IMR-90 (cell line): Measurements from ENCODE around the gene IMP3. TPM values are rescaled to one million over a fixed set of nuclear protein-coding genes. Genes with fewer than 3 reads are reported as not detected.

Source experiments
- ATAC-seq: fragments of 200-7000 bp; cut with Tn5 transposase; 2 replicates; pipeline ENCODE4 v1.9.1; 2020; ENCODE audit warnings: low read depth, mild to moderate bottlenecking, moderate library complexity
- BruUV-seq: library from RNA; stranded (reverse); fragments of 400-500 nt; replicated peaks from 2 replicates; lab custom pipeline; 2021; lab: Mats Ljungman, UMichigan
- CTCF ChIA-PET: fragments of 300-600 bp; formaldehyde crosslinking; extraction: SDS; loops from one replicate; lab custom pipeline; 2021; ENCODE audit warnings: antibody characterized with exemption; lab: Yijun Ruan, JAX
- POLR2A ChIA-PET: fragments of 300-600 bp; sonication (Branson Sonifier 250); formaldehyde crosslinking; loops from one replicate; lab custom pipeline; 2022; ENCODE audit warnings: antibody characterized with exemption; ENCODE audit not compliant: unreplicated experiment; lab: Charles Lee
- DNase-seq: peaks from one replicate; pipeline ENCODE4 v3.0.0; 2013
- H2AFZ ChIP-seq: replicated peaks from 2 replicates; pipeline ENCODE3; 2013; ENCODE audit warnings: low read length, mild to moderate bottlenecking; ENCODE audit not compliant: poor library complexity
- H2AK5ac ChIP-seq: 2 replicates; pipeline ENCODE4 v1.6.1; 2013; ENCODE audit warnings: low read depth, low read length, inconsistent platforms
- H2AK9ac ChIP-seq: replicated peaks from 2 replicates; pipeline ENCODE3; 2013; ENCODE audit warnings: mild to moderate bottlenecking, low read depth, low read length, moderate library complexity; ENCODE audit not compliant: poor library complexity
- H2BK120ac ChIP-seq: 2 replicates; pipeline ENCODE4 v1.6.1; 2013; ENCODE audit warnings: low read depth, low read length, inconsistent platforms
- H2BK15ac ChIP-seq: 3 replicates; pipeline ENCODE4 v1.6.1; 2013; ENCODE audit warnings: low read depth, low read length, inconsistent platforms
- H2BK20ac ChIP-seq: 2 replicates; pipeline ENCODE4 v1.6.1; 2013; ENCODE audit warnings: low read depth, mild to moderate bottlenecking, inconsistent platforms, low read length, moderate library complexity
- H2BK5ac ChIP-seq: 2 replicates; pipeline ENCODE4 v1.6.1; 2013; ENCODE audit warnings: mild to moderate bottlenecking, low read depth, low read length, inconsistent platforms; ENCODE audit not compliant: poor library complexity, severe bottlenecking
- H3K14ac ChIP-seq: replicated peaks from 2 replicates; pipeline ENCODE4 v1.6.1; 2013; ENCODE audit warnings: low read depth, low read length, inconsistent platforms
- H3K18ac ChIP-seq: 2 replicates; pipeline ENCODE4 v1.6.1; 2013; ENCODE audit warnings: low read depth, low read length, control low read depth
- H3K23ac ChIP-seq: 2 replicates; pipeline ENCODE4 v1.6.1; 2013; ENCODE audit warnings: low read depth, low read length, inconsistent platforms
- H3K27ac ChIP-seq: 2 replicates; pipeline ENCODE4 v1.5.1; 2013; ENCODE audit warnings: mild to moderate bottlenecking, control low read depth, low read length; ENCODE audit not compliant: insufficient read depth
- H3K27me3 ChIP-seq: 2 replicates; pipeline ENCODE4 v1.6.1; 2013; ENCODE audit warnings: low read length; ENCODE audit not compliant: control insufficient read depth, insufficient read depth
- H3K36me3 ChIP-seq: 2 replicates; pipeline ENCODE4 v1.6.1; 2013; ENCODE audit warnings: low read length, mixed read lengths; ENCODE audit not compliant: control insufficient read depth, insufficient read depth
- H3K4ac ChIP-seq: 2 replicates; pipeline ENCODE4 v1.6.1; 2013; ENCODE audit warnings: low read depth, low read length, inconsistent platforms
- H3K4me1 ChIP-seq: 2 replicates; pipeline ENCODE4 v1.6.1; 2013; ENCODE audit warnings: low read length, mixed read lengths; ENCODE audit not compliant: control insufficient read depth, insufficient read depth
- H3K4me2 ChIP-seq: 2 replicates; pipeline ENCODE4 v1.6.1; 2013; ENCODE audit warnings: low read depth, mild to moderate bottlenecking, control low read depth, low read length, moderate library complexity
- H3K4me3 ChIP-seq: 2 replicates; pipeline ENCODE4 v1.5.1; 2013; ENCODE audit warnings: low read depth, mild to moderate bottlenecking, control low read depth, low read length, moderate library complexity; ENCODE audit not compliant: insufficient read depth
- H3K56ac ChIP-seq: 2 replicates; pipeline ENCODE4 v1.6.1; 2013; ENCODE audit warnings: low read length, inconsistent platforms; ENCODE audit not compliant: insufficient read depth; ENCODE audit errors: extremely low read depth
- H3K79me1 ChIP-seq, 2 experiments: 2 replicates each; pipeline ENCODE4 v1.6.1; 2013; ENCODE audit warnings: low read length in 2 of 2, inconsistent platforms in 1 of 2, low read depth in 1 of 2
- H3K9ac ChIP-seq: 2 replicates; pipeline ENCODE4 v1.6.1; 2013; ENCODE audit warnings: low read depth, low read length, control low read depth
- H3K9me1 ChIP-seq: 2 replicates; pipeline ENCODE4 v1.6.1; 2013; ENCODE audit warnings: low read length, inconsistent platforms; ENCODE audit not compliant: insufficient read depth
- H3K9me3 ChIP-seq: 2 replicates; pipeline ENCODE4 v1.6.1; 2013; ENCODE audit warnings: low read length; ENCODE audit not compliant: control insufficient read depth, insufficient read depth
- H4K20me1 ChIP-seq: 2 replicates; pipeline ENCODE4 v1.6.1; 2013; ENCODE audit warnings: low read length, inconsistent platforms; ENCODE audit not compliant: insufficient read depth
- H4K5ac ChIP-seq: 2 replicates; pipeline ENCODE4 v1.6.1; 2013; ENCODE audit warnings: mild to moderate bottlenecking, low read depth, low read length, control low read depth
- H4K8ac ChIP-seq, 2 experiments: 2 replicates each; pipeline ENCODE4 v1.6.1; 2013; ENCODE audit warnings: low read depth in 2 of 2, low read length in 2 of 2, control low read depth in 1 of 2, inconsistent platforms in 1 of 2
- H4K91ac ChIP-seq: 2 replicates; pipeline ENCODE4 v1.6.1; 2013; ENCODE audit warnings: low read depth, low read length, inconsistent platforms; ENCODE audit not compliant: insufficient read depth
- BHLHE40 ChIP-seq: fragments of 150-350 bp; IDR thresholded peaks from 2 replicates; pipeline ENCODE4 v1.6.1; 2016; ENCODE audit warnings: mild to moderate bottlenecking, low read depth, low read length
- CEBPB ChIP-seq: IDR thresholded peaks from 2 replicates; pipeline ENCODE4 v1.6.1; 2012; ENCODE audit warnings: low read depth, low read length, improper control_type of control experiment
- CHD1 ChIP-seq: IDR thresholded peaks from 2 replicates; pipeline ENCODE4 v1.6.1; 2012; ENCODE audit warnings: low read depth, low read length, improper control_type of control experiment
- FOS ChIP-seq: fragments of 150-350 bp; IDR thresholded peaks from 2 replicates; pipeline ENCODE4 v1.6.1; 2016; ENCODE audit warnings: low read depth, low read length
- MAZ ChIP-seq: IDR thresholded peaks from 2 replicates; pipeline ENCODE4 v1.6.1; 2012; ENCODE audit warnings: low read depth, mild to moderate bottlenecking, low read length, improper control_type of control experiment, moderate library complexity, borderline replicate concordance
- MXI1 ChIP-seq: IDR thresholded peaks from 2 replicates; pipeline ENCODE4 v1.6.1; 2012; ENCODE audit warnings: low read depth, mild to moderate bottlenecking, low read length, moderate library complexity, borderline replicate concordance
- NFE2L2 ChIP-seq: fragments of 150-350 bp; IDR thresholded peaks from 2 replicates; pipeline ENCODE4 v1.6.1; 2016; ENCODE audit warnings: low read depth, mild to moderate bottlenecking, low read length
- POLR2A ChIP-seq: IDR thresholded peaks from 2 replicates; pipeline ENCODE4 v1.6.1; 2012; ENCODE audit warnings: mild to moderate bottlenecking, low read depth, low read length
- RAD21 ChIP-seq: IDR thresholded peaks from 2 replicates; pipeline ENCODE4 v1.6.1; 2012; ENCODE audit warnings: low read length, improper control_type of control experiment
- RCOR1 ChIP-seq: IDR thresholded peaks from 2 replicates; pipeline ENCODE4 v1.6.1; 2012; ENCODE audit warnings: mild to moderate bottlenecking, low read length, improper control_type of control experiment; ENCODE audit not compliant: insufficient replicate concordance
- RFX5 ChIP-seq: IDR thresholded peaks from 2 replicates; pipeline ENCODE4 v1.8.0; 2012; ENCODE audit warnings: low read depth, mild to moderate bottlenecking, low read length, moderate library complexity
- SMC3 ChIP-seq: fragments of 150-350 bp; IDR thresholded peaks from 2 replicates; pipeline ENCODE4 v1.6.1; 2016; ENCODE audit warnings: low read depth, mild to moderate bottlenecking, antibody characterized with exemption, low read length, moderate library complexity
- WGBS, 2 experiments: methylation state at CpG; one replicate each; pipeline versions ENCODE4 v1.1.5 to v1.1.7; 2013; ENCODE audit warnings: missing lambda C conversion rate in 2 of 2; ENCODE audit not compliant: insufficient read length in 1 of 2; ENCODE audit errors: extremely low coverage in 2 of 2; 5-methylcytosine and 5-hydroxymethylcytosine counted together
- dilution Hi-C: fragments of 300-500 bp; cut with HindIII; formaldehyde crosslinking; loops from one replicate; pipeline ENCODE4 v1.14.3; 2018; ENCODE audit warnings: low sequenced_read_pairs; ENCODE audit not compliant: unreplicated experiment
- in situ Hi-C: fragments of 300-500 bp; cut with MboI; formaldehyde crosslinking; loops from 3 replicates; pipeline ENCODE4 v1.14.3; 2019; ENCODE audit warnings: low sequenced_read_pairs, inconsistent platforms, mixed read lengths
- intact Hi-C: fragments of 100-400 bp; cut with micrococcal nuclease; formaldehyde crosslinking; loops from 2 replicates; pipeline ENCODE4 v1.10.0; 2022
- polyA plus RNA-seq, 3 experiments: library from polyadenylated mRNA; depleted of rRNA; stranded (reverse); fragments of >200 nt; gene quantifications; 2 replicates each; pipeline ENCODE4 v1.2.3, GENCODE V29; 2012; ENCODE audit warnings: low replicate concordance in 1 of 3
- total RNA-seq: library from RNA; depleted of rRNA; stranded (reverse); fragments of >200 nt; gene quantifications from 2 replicates; pipeline ENCODE4 v1.2.3, GENCODE V29; 2012
- TF ChIP-seq, protein P1 (sequence below): fragments of 150-350 bp; IDR thresholded peaks from 2 replicates; pipeline ENCODE4 v1.6.1; 2016; ENCODE audit warnings: low read depth, mild to moderate bottlenecking, low read length, moderate library complexity, borderline replicate concordance
- TF ChIP-seq, protein P2 (sequence below): conservative IDR thresholded peaks from 2 replicates; pipeline ENCODE4 v1.5.1; 2012; ENCODE audit warnings: mild to moderate bottlenecking, low read depth, low read length, improper control_type of control experiment

IMP3 gene
- total and polyA plus RNA-seq, 2 of the 4 experiments (the other 2 are of a cell fraction): 42.1 to 59.3 TPM

DNA sequence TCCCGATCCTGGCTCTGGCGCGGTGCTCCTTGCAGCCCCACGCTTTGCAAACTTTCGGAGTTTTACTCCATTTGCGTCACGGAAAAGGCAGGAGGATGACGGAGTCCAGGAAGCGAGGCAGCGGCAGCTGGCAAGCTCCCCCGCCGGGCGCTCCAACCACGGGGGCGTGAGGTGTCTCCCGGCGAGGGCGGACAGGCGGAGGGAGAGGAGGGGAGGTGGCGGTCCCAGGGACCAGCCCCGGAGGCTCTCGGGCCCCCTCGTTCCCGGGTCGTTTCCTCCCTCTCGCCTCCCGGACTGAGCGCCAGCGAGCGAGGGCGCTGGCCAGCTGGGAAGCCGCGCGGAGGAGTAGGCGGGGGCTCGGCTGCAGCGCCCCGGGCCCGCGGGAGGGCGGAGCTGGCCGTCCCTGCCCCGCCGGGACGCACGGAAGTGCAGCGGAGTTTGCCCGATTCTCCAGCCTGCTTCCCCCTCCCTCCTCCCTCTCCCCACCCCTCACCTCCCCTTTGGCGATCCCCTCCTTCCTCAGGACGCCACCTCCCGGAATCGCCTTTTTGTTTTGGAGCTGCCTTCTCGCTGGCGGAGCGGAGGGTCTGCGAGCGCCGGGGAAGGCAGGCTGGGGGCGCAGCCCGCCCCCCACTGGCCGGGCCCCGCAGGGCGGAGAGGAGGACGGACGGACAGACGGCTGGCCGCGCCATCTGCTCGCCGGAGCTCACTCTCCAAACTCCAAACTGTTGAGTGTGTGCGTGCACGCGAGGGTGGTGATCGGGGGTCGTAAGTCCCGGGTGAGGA is 7.5 kb upstream of the IMP3 start, which contains the start of gene SNX33:
Gene SNX33 (plus strand): TSS at position 543 of the 786 bp plus-strand sequence. CDS start 1,191 bp downstream, outside the sequence.
- Histone ChIP-seq H3K4me3 (peak within 1 kb of the TSS; percentile 88), H4K20me1 (peaks cover 40% of the 10 kb centered on the region), H3K79me1 (peaks cover 26 to 69% of the 10 kb centered on the region in 2 experiments), H2AK9ac (peak within 1 kb of the TSS; percentile 100), H3K27me3 (no peaks in the 10 kb centered on the region), H2AFZ (peak within 1 kb of the TSS; percentile 94), H3K4me2 (peak within 1 kb of the TSS; percentile 92), H3K9me3 (no peaks in the 10 kb centered on the region), H3K18ac (peak within 1 kb of the TSS; percentile 95), H4K5ac (peak within 1 kb of the TSS; percentile 88), H2BK5ac (peak within 1 kb of the TSS; percentile 95), H3K4ac (peak within 1 kb of the TSS; percentile 99), H3K23ac (peak within 1 kb of the TSS; percentile 99), H3K36me3 (peaks cover 26% of the 10 kb centered on the region), H3K9me1 (peaks cover 32% of the 10 kb centered on the region), H2BK20ac (0 out of 2 replicates have a peak within 1 kb of the TSS, but pooled peaks have one; percentile 47), H3K14ac (peak within 1 kb of the TSS; percentile 99), H2BK15ac (peak within 1 kb of the TSS; percentile 88; the same call in 2 of the 3 replicates), H3K4me1 (peaks cover 37% of the 10 kb centered on the region), H4K91ac (peak within 1 kb of the TSS; percentile 97), H2AK5ac (peak within 1 kb of the TSS; percentile 91), H4K8ac (peak within 1 kb of the TSS; percentile 91 to 95), H3K27ac (peak within 1 kb of the TSS; percentile 94), H2BK120ac (peak within 1 kb of the TSS; percentile 85), H3K9ac (peak within 1 kb of the TSS; percentile 99), H3K56ac (peak within 1 kb of the TSS; percentile 93)
- dilution Hi-C loops (no loop called here), in situ Hi-C loops (no loop called here), intact Hi-C loops (loop anchor here (1.0 kb wide), 3 partner anchors 14 to 36 kb away; no protein-coding TSS in a partner anchor)
- ChIA-PET CTCF (interaction anchor here (0.7 to 1.2 kb wide), 2 partner anchors 10 to 35 kb away, joined by 3 to 4 read pairs; no protein-coding TSS in a partner anchor), POLR2A (interaction anchor here (0.6 to 1.1 kb wide), 5 partner anchors 9 to 535 kb away, joined by 3 to 4 read pairs (median 3); no protein-coding TSS in a partner anchor)
- WGBS, 2 experiments: 0% methylated on average over 13 of the region's 76 CpGs; no CpG with 5 or more reads in 1 of the 2 experiments
- DNase-seq: peak; percentile 89
- ATAC-seq: peak; percentile 81
- no TSS peak for BruUV-seq
- TF ChIP-seq SMC3: peak; percentile 29
- TF ChIP-seq MXI1: peak; percentile 62; the same call in 1 of the 2 replicates
- peak; percentile 68 for TF ChIP-seq MAZ
- TF ChIP-seq NFE2L2: no peak
- 0 out of 2 replicates have a peak, but pooled peaks have one; percentile 2 for TF ChIP-seq FOS
- peak; percentile 24; the same call in 1 of the 2 replicates for TF ChIP-seq RAD21
- no peak for TF ChIP-seq RFX5
- 0 out of 2 replicates have a peak, but pooled peaks have one; percentile 12 for TF ChIP-seq CEBPB
- peak; percentile 84 for TF ChIP-seq POLR2A
- TF ChIP-seq BHLHE40: no peak; the same call in 1 of the 2 replicates
- TF ChIP-seq, protein P1, sequence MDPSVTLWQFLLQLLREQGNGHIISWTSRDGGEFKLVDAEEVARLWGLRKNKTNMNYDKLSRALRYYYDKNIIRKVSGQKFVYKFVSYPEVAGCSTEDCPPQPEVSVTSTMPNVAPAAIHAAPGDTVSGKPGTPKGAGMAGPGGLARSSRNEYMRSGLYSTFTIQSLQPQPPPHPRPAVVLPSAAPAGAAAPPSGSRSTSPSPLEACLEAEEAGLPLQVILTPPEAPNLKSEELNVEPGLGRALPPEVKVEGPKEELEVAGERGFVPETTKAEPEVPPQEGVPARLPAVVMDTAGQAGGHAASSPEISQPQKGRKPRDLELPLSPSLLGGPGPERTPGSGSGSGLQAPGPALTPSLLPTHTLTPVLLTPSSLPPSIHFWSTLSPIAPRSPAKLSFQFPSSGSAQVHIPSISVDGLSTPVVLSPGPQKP: no peak
- TF ChIP-seq, protein P2, sequence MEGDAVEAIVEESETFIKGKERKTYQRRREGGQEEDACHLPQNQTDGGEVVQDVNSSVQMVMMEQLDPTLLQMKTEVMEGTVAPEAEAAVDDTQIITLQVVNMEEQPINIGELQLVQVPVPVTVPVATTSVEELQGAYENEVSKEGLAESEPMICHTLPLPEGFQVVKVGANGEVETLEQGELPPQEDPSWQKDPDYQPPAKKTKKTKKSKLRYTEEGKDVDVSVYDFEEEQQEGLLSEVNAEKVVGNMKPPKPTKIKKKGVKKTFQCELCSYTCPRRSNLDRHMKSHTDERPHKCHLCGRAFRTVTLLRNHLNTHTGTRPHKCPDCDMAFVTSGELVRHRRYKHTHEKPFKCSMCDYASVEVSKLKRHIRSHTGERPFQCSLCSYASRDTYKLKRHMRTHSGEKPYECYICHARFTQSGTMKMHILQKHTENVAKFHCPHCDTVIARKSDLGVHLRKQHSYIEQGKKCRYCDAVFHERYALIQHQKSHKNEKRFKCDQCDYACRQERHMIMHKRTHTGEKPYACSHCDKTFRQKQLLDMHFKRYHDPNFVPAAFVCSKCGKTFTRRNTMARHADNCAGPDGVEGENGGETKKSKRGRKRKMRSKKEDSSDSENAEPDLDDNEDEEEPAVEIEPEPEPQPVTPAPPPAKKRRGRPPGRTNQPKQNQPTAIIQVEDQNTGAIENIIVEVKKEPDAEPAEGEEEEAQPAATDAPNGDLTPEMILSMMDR: peak; percentile 49
- peak; percentile 60; the same call in 1 of the 2 replicates for TF ChIP-seq CHD1
- TF ChIP-seq RCOR1: no peak
